GM23338 (cell line): ENCODE results near the gene ZNF287. TPM values are rescaled to one million over a fixed set of nuclear protein-coding genes. Genes with fewer than 3 reads are reported as not detected.

Experiments
- ATAC-seq: fragments of 200-7000 bp; cut with Tn5 transposase; 3 replicates; pipeline ENCODE4 v1.9.1; 2020
- DNase-seq: peaks from one replicate; pipeline ENCODE4 v3.0.0-alpha.2; 2015; ENCODE audit warnings: low spot score
- H2AFZ ChIP-seq: fragments of 200-600 bp; sonication (generic); 2 replicates; pipeline ENCODE4 v1.8.0; 2016; ENCODE audit warnings: antibody characterized with exemption, mild to moderate bottlenecking, moderate library complexity
- H3F3A ChIP-seq: fragments of 200-600 bp; sonication (generic); replicated peaks from 2 replicates; pipeline ENCODE4 v1.8.0; 2017; ENCODE audit warnings: antibody characterized with exemption, mixed run types, low read depth
- H3K27ac ChIP-seq: fragments of 200-600 bp; sonication (generic); 2 replicates; pipeline ENCODE4 v1.6.1; 2016; ENCODE audit warnings: low read depth
- H3K27me3 ChIP-seq: fragments of 200-600 bp; sonication (generic); 2 replicates; pipeline ENCODE4 v1.8.0; 2016; ENCODE audit warnings: mild to moderate bottlenecking, mixed run types, moderate library complexity; ENCODE audit not compliant: insufficient read depth
- H3K36me3 ChIP-seq: fragments of 200-600 bp; sonication (generic); 2 replicates; pipeline ENCODE4 v1.8.0; 2016; ENCODE audit warnings: mild to moderate bottlenecking; ENCODE audit not compliant: insufficient read depth
- H3K4me1 ChIP-seq: fragments of 200-600 bp; sonication (generic); 2 replicates; pipeline ENCODE4 v1.8.0; 2016; ENCODE audit warnings: mild to moderate bottlenecking, moderate library complexity; ENCODE audit not compliant: insufficient read depth
- H3K4me2 ChIP-seq: fragments of 200-600 bp; sonication (generic); 2 replicates; pipeline ENCODE4 v1.7.1; 2017; ENCODE audit warnings: mixed run types
- H3K4me3 ChIP-seq: fragments of 200-600 bp; sonication (generic); 2 replicates; pipeline ENCODE4 v1.6.1; 2016; ENCODE audit warnings: mixed run types
- H3K79me2 ChIP-seq: fragments of 200-600 bp; sonication (generic); replicated peaks from 2 replicates; pipeline ENCODE4 v1.8.0; 2017; ENCODE audit warnings: mild to moderate bottlenecking; ENCODE audit not compliant: insufficient read depth
- H3K9me2 ChIP-seq: fragments of 200-600 bp; sonication (generic); 2 replicates; pipeline ENCODE4 v1.8.0; 2017; ENCODE audit not compliant: insufficient read depth
- H4K20me1 ChIP-seq: fragments of 200-600 bp; sonication (generic); replicated peaks from 2 replicates; pipeline ENCODE4 v1.8.0; 2017; ENCODE audit warnings: mild to moderate bottlenecking; ENCODE audit not compliant: insufficient read depth
- H3K27ac Mint-ChIP-seq: 2 replicates; pipeline ENCODE4 v1.8.0; 2020; ENCODE audit warnings: inconsistent platforms, mild to moderate bottlenecking, moderate library complexity, mixed read lengths
- H3K27me3 Mint-ChIP-seq: 3 replicates; pipeline ENCODE4 v1.8.0; 2022; ENCODE audit warnings: low read depth, mild to moderate bottlenecking, moderate library complexity, mixed read lengths, inconsistent platforms; ENCODE audit not compliant: insufficient read depth, poor library complexity
- H3K36me3 Mint-ChIP-seq: 3 replicates; pipeline ENCODE4 v1.8.0; 2021; ENCODE audit warnings: low read depth, mild to moderate bottlenecking, inconsistent platforms, moderate library complexity, mixed read lengths
- H3K4me1 Mint-ChIP-seq: 3 replicates; pipeline ENCODE4 v1.8.0; 2020; ENCODE audit warnings: mild to moderate bottlenecking, inconsistent platforms, mixed read lengths
- H3K4me3 Mint-ChIP-seq: 3 replicates; pipeline ENCODE4 v1.8.0; 2021; ENCODE audit warnings: moderate library complexity, mild to moderate bottlenecking, inconsistent platforms, mixed read lengths
- H3K9me3 Mint-ChIP-seq: 3 replicates; pipeline ENCODE4 v1.8.0; 2020; ENCODE audit warnings: moderate library complexity, mild to moderate bottlenecking, inconsistent platforms, mixed read lengths
- CREB1 ChIP-seq: fragments of 250-450 bp; sonication (Bioruptor Pico); IDR thresholded peaks from 2 replicates; pipeline ENCODE4 v1.5.0; 2020; ENCODE audit warnings: low read depth, mild to moderate bottlenecking, moderate library complexity
- EZH2 ChIP-seq: fragments of 200-600 bp; sonication (generic); IDR thresholded peaks from one replicate; pipeline ENCODE4 v1.8.0; 2017; ENCODE audit warnings: antibody characterized with exemption, mild to moderate bottlenecking, low read depth; ENCODE audit not compliant: unreplicated experiment
- EZH2phosphoT487 ChIP-seq: fragments of 200-600 bp; sonication (generic); IDR thresholded peaks from one replicate; pipeline ENCODE4 v1.8.1; 2018; ENCODE audit warnings: antibody characterized with exemption; ENCODE audit not compliant: unreplicated experiment
- JUNB ChIP-seq: IDR thresholded peaks from one replicate; pipeline ENCODE4 v1.6.1; 2016; ENCODE audit warnings: antibody characterized with exemption; ENCODE audit not compliant: unreplicated experiment
- NANOG ChIP-seq: IDR thresholded peaks from 2 replicates; pipeline ENCODE4 v1.6.1; 2016; ENCODE audit warnings: antibody characterized with exemption, borderline replicate concordance
- POLR2AphosphoS5 ChIP-seq: IDR thresholded peaks from 2 replicates; pipeline ENCODE4 v1.6.1; 2016; ENCODE audit warnings: antibody characterized with exemption, low read depth
- STAT1 ChIP-seq: IDR thresholded peaks from one replicate; pipeline ENCODE4 v1.6.1; 2016; ENCODE audit warnings: antibody characterized with exemption; ENCODE audit not compliant: unreplicated experiment
- ZNF114 ChIP-seq: fragments of 250-450 bp; sonication (Bioruptor Pico); IDR thresholded peaks from 2 replicates; pipeline ENCODE4 v1.5.0; 2020; ENCODE audit warnings: mild to moderate bottlenecking, moderate library complexity
- polyA plus RNA-seq: library from polyadenylated mRNA; unstranded; fragments of >200 nt; fragmentation: Nextera tagmentation; extraction: Ambion mirVana; gene quantifications from 2 replicates; pipeline ENCODE4 v1.2.1, GENCODE V29; 2016
- total RNA-seq: library from RNA; depleted of rRNA; stranded (reverse); fragments of >200 nt; shearing (Covaris generic); gene quantifications from 2 replicates; pipeline ENCODE4 v1.2.3, GENCODE V29; 2014
- TF ChIP-seq, protein P1 (sequence below): fragments of 250-450 bp; sonication (Bioruptor Pico); IDR thresholded peaks from 2 replicates; pipeline ENCODE4 v1.5.0; 2020; ENCODE audit warnings: mild to moderate bottlenecking, moderate library complexity
- TF ChIP-seq, protein P2 (sequence below): IDR thresholded peaks from one replicate; pipeline ENCODE4 v1.6.1; 2018; ENCODE audit warnings: antibody characterized with exemption; ENCODE audit not compliant: unreplicated experiment
- TF ChIP-seq, protein P3 (sequence below): IDR thresholded peaks from 2 replicates; pipeline ENCODE4 v1.6.1; 2016; ENCODE audit warnings: antibody characterized with exemption
- TF ChIP-seq, protein P4 (sequence below), 2 experiments: fragments of 200-600 bp in 1 of 2; sonication (generic) in 1 of 2; conservative IDR thresholded peaks; 2 replicates each; pipeline versions ENCODE4 v1.5.1 to v1.6.1; 2016 to 2017; ENCODE audit warnings: antibody characterized with exemption in 2 of 2, low read depth in 2 of 2, mild to moderate bottlenecking in 2 of 2, moderate library complexity in 1 of 2

ZNF287 gene
- total and polyA plus RNA-seq, 2 experiments from 2014 or later, result 5.1 to 8.0 TPM

DNA sequence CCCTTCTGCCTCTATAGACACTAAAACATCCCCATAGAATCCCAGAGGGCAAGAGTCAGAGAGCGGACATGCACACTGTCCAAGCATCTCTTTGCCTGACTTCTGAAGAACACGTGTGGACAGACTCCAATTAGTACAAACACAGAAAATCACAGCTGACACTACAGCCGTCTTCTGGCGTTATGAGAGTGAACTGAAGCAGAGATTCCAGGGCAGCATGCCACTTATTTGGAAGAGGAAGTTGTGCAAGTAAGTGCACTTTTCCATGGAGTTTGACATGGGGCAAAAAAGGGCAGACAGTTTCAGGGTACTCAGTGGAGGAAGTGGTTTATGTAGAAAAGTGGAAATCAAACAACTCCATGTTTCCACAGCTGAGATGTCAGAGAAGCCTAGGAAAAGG, 16.8 kb upstream of the ZNF287 start:
- Histone ChIP-seq H3F3A (peaks cover 5% of the 10 kb centered on the region; the same call in 1 of the 2 replicates), H2AFZ (no peak overlapping the region), H3K79me2 (no peaks in the 10 kb centered on the region), H4K20me1 (no peaks in the 10 kb centered on the region), H3K4me1 (peaks cover 7% of the 10 kb centered on the region), H3K4me3 (no peak overlapping the region), H3K4me2 (no peak overlapping the region), H3K9me2 (no peaks in the 10 kb centered on the region; the same call in 1 of the 2 replicates), H3K27me3 (peaks cover 31% of the 10 kb centered on the region), H3K36me3 (no peaks in the 10 kb centered on the region; the same call in 1 of the 2 replicates), H3K27ac (no peak overlapping the region)
- TF ChIP-seq, protein P1, sequence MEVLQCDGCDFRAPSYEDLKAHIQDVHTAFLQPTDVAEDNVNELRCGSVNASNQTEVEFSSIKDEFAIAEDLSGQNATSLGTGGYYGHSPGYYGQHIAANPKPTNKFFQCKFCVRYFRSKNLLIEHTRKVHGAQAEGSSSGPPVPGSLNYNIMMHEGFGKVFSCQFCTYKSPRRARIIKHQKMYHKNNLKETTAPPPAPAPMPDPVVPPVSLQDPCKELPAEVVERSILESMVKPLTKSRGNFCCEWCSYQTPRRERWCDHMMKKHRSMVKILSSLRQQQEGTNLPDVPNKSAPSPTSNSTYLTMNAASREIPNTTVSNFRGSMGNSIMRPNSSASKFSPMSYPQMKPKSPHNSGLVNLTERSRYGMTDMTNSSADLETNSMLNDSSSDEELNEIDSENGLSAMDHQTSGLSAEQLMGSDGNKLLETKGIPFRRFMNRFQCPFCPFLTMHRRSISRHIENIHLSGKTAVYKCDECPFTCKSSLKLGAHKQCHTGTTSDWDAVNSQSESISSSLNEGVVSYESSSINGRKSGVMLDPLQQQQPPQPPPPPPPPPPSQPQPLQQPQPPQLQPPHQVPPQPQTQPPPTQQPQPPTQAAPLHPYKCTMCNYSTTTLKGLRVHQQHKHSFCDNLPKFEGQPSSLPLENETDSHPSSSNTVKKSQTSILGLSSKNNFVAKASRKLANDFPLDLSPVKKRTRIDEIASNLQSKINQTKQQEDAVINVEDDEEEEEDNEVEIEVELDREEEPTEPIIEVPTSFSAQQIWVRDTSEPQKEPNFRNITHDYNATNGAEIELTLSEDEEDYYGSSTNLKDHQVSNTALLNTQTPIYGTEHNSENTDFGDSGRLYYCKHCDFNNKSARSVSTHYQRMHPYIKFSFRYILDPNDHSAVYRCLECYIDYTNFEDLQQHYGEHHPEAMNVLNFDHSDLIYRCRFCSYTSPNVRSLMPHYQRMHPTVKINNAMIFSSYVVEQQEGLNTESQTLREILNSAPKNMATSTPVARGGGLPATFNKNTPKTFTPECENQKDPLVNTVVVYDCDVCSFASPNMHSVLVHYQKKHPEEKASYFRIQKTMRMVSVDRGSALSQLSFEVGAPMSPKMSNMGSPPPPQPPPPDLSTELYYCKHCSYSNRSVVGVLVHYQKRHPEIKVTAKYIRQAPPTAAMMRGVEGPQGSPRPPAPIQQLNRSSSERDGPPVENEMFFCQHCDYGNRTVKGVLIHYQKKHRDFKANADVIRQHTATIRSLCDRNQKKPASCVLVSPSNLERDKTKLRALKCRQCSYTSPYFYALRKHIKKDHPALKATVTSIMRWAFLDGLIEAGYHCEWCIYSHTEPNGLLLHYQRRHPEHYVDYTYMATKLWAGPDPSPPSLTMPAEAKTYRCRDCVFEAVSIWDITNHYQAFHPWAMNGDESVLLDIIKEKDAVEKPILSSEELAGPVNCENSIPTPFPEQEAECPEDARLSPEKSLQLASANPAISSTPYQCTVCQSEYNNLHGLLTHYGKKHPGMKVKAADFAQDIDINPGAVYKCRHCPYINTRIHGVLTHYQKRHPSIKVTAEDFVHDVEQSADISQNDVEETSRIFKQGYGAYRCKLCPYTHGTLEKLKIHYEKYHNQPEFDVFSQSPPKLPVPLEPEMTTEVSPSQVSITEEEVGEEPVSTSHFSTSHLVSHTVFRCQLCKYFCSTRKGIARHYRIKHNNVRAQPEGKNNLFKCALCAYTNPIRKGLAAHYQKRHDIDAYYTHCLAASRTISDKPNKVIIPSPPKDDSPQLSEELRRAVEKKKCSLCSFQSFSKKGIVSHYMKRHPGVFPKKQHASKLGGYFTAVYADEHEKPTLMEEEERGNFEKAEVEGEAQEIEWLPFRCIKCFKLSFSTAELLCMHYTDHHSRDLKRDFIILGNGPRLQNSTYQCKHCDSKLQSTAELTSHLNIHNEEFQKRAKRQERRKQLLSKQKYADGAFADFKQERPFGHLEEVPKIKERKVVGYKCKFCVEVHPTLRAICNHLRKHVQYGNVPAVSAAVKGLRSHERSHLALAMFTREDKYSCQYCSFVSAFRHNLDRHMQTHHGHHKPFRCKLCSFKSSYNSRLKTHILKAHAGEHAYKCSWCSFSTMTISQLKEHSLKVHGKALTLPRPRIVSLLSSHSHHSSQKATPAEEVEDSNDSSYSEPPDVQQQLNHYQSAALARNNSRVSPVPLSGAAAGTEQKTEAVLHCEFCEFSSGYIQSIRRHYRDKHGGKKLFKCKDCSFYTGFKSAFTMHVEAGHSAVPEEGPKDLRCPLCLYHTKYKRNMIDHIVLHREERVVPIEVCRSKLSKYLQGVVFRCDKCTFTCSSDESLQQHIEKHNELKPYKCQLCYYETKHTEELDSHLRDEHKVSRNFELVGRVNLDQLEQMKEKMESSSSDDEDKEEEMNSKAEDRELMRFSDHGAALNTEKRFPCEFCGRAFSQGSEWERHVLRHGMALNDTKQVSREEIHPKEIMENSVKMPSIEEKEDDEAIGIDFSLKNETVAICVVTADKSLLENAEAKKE, result no peak
- TF ChIP-seq, protein P2, sequence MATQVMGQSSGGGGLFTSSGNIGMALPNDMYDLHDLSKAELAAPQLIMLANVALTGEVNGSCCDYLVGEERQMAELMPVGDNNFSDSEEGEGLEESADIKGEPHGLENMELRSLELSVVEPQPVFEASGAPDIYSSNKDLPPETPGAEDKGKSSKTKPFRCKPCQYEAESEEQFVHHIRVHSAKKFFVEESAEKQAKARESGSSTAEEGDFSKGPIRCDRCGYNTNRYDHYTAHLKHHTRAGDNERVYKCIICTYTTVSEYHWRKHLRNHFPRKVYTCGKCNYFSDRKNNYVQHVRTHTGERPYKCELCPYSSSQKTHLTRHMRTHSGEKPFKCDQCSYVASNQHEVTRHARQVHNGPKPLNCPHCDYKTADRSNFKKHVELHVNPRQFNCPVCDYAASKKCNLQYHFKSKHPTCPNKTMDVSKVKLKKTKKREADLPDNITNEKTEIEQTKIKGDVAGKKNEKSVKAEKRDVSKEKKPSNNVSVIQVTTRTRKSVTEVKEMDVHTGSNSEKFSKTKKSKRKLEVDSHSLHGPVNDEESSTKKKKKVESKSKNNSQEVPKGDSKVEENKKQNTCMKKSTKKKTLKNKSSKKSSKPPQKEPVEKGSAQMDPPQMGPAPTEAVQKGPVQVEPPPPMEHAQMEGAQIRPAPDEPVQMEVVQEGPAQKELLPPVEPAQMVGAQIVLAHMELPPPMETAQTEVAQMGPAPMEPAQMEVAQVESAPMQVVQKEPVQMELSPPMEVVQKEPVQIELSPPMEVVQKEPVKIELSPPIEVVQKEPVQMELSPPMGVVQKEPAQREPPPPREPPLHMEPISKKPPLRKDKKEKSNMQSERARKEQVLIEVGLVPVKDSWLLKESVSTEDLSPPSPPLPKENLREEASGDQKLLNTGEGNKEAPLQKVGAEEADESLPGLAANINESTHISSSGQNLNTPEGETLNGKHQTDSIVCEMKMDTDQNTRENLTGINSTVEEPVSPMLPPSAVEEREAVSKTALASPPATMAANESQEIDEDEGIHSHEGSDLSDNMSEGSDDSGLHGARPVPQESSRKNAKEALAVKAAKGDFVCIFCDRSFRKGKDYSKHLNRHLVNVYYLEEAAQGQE, result no peak
- no peak for TF ChIP-seq JUNB
- TF ChIP-seq EZH2phosphoT487, result no peak
- no peak for TF ChIP-seq POLR2AphosphoS5
- TF ChIP-seq, protein P3, sequence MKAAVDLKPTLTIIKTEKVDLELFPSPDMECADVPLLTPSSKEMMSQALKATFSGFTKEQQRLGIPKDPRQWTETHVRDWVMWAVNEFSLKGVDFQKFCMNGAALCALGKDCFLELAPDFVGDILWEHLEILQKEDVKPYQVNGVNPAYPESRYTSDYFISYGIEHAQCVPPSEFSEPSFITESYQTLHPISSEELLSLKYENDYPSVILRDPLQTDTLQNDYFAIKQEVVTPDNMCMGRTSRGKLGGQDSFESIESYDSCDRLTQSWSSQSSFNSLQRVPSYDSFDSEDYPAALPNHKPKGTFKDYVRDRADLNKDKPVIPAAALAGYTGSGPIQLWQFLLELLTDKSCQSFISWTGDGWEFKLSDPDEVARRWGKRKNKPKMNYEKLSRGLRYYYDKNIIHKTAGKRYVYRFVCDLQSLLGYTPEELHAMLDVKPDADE, result no peak
- no peak for TF ChIP-seq EZH2
- TF ChIP-seq ZNF114 (CRISPR knock-in tag), result no peak
- TF ChIP-seq, protein P4, sequence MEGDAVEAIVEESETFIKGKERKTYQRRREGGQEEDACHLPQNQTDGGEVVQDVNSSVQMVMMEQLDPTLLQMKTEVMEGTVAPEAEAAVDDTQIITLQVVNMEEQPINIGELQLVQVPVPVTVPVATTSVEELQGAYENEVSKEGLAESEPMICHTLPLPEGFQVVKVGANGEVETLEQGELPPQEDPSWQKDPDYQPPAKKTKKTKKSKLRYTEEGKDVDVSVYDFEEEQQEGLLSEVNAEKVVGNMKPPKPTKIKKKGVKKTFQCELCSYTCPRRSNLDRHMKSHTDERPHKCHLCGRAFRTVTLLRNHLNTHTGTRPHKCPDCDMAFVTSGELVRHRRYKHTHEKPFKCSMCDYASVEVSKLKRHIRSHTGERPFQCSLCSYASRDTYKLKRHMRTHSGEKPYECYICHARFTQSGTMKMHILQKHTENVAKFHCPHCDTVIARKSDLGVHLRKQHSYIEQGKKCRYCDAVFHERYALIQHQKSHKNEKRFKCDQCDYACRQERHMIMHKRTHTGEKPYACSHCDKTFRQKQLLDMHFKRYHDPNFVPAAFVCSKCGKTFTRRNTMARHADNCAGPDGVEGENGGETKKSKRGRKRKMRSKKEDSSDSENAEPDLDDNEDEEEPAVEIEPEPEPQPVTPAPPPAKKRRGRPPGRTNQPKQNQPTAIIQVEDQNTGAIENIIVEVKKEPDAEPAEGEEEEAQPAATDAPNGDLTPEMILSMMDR (conservative IDR thresholded peaks at IDR 0.05; ENCODE audit: low read depth in 2 of 2), result no peak
- no peak for TF ChIP-seq STAT1
- TF ChIP-seq NANOG, result no peak
- TF ChIP-seq CREB1 (CRISPR knock-in tag), result no peak
- Mint-ChIP-seq H3K27ac (no peak overlapping the region), H3K4me3 (no peak overlapping the region), H3K9me3 (peaks cover 14% of the 10 kb centered on the region), H3K27me3 (peaks cover 28% of the 10 kb centered on the region), H3K4me1 (peaks cover 6% of the 10 kb centered on the region; the same call in 2 of the 3 replicates), H3K36me3 (peaks cover 9% of the 10 kb centered on the region; the same call in 2 of the 3 replicates)
- no peak for ATAC-seq
- DNase-seq, result no peak
